Breast epithelium (tissue), 3 donors: ENCODE results near the gene MAN1A1.

Experiments used
- CTCF ChIP-seq, 3 donors: fragments of 450-650 bp; IDR thresholded peaks; one replicate each; pipeline ENCODE4 v1.5.1; 2016 to 2017; ENCODE audit warnings: antibody characterized with exemption in 3 of 3, mild to moderate bottlenecking in 3 of 3, moderate library complexity in 3 of 3
- POLR2AphosphoS5 ChIP-seq, 3 donors: sonication (generic); formaldehyde crosslinking; IDR thresholded peaks; one replicate each; pipeline ENCODE4 v1.6.1; 2017; ENCODE audit warnings: antibody characterized with exemption in 3 of 3

- TF ChIP-seq CTCF (IDR thresholded peaks at IDR 0.05) (no peak), POLR2AphosphoS5 (IDR thresholded peaks at IDR 0.05) (no peak)
These were observed 134.3 kb downstream of the MAN1A1 start for GRCh38 chr6:119215309-119215708.
